HG02623 (cell line): Measurements from ENCODE around the gene DCK.
"Not testable (repeated sequence)": the region's sequence is repeated elsewhere in the genome, so short reads cannot be mapped to it uniquely, and the experiment has no call there.

ENCODE experiments used
- ATAC-seq: cut with Tn5 transposase; IDR thresholded peaks from one replicate; pipeline ENCODE4 v1.9.1; 2021; ENCODE audit warnings: moderate library complexity; ENCODE audit not compliant: unreplicated experiment

DCK gene

GRCh38 chr4:71059573-71059972 is 66.1 kb downstream of the DCK start:
- not testable (repeated sequence) for ATAC-seq

- ATAC-seq, result no peak
These were observed 69.0 kb downstream of the DCK start for GRCh38 chr4:71062436-71062835.

- no peak for ATAC-seq
These were observed 70.3 kb downstream of the DCK start for GRCh38 chr4:71063711-71064110.

DNA sequence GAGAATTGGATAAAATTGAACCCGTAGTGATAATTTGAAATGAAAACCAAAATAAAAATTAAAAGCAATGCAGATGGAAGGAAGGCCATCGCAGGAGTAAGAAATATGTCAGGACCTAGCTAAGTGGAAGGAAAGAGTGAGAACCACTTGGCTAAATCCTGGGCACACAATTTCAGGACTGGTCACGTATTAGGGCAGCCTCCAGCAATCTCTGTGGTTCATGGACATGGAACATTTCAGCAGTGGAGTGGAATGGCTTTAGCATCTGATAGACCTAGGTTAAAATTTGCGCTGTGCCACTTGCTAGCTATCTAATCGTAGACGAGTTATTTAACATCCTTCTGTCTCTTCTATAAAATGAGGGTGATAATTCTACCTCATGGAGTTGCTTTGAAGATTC is 71.1 kb downstream of the DCK start:
- ATAC-seq, result no peak

DNA sequence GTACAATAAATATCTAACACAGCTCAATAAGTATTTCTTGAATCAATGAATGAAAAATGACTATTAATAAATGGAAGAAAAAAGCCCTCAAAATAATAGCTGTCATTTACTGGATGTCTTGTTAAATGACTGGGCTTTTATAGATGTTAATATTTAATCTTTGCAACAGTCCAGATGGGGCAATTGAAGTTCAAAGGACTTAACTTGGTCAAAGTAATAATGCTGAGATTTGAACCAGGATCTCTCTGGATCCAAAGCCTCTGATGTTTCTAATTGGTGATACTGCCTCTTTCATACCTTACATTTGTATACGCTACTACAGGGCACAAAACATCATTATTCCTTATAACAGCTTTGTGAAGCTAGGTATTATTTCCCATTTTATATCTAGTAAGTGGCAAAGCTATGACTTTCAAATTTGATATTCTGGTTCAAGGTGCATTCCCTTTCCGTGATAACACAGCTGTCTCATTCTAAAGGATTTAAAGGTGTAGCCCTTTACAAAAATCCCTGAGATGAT is 72.6 kb downstream of the DCK start:
- no peak for ATAC-seq

DNA sequence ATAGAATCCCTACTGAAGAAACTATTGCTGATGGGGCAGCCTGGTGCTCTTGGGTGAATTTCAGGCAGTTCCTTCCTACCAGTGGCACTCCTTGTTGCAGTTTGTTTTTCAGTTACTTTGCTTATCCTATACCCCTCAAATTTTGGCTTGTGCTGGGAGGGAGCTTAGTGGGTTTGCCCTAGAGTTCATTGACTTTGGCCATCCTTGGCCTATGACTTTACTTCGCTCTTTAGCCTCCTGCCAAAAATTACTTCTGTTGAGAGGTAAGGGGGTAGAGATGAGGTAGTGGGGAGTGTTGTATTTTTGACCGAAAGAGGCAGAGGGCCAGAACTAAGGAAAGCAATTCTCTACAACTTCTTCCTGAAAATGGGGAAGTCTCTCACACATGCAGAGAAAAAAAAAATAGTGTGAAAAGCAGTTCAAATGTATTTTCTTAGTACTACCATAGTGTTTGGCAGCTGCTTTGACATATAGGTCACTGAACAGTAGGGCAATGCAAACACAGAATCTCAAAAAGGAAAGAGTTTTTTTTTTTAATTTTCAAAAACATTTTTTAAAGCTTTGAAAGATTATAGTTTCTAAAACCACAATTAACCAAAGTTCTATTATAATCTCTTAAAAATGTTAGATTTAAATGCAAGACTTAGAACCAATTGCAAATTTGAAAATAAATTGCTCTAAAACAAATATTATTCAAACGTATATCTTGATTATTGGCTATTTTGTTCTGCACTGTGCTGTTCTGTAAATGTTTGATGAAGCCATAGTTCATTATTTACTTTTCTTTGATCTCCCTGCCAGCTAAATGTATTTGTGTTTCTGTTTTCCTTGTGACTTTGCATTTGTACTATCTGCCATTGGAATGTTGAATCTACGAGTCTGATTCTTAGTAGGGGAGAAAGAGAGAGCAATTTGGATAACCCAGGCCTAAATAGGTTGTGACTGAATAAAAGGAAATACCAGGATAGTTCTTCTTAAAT is 73.6 kb downstream of the DCK start:
- ATAC-seq, result no peak

DNA sequence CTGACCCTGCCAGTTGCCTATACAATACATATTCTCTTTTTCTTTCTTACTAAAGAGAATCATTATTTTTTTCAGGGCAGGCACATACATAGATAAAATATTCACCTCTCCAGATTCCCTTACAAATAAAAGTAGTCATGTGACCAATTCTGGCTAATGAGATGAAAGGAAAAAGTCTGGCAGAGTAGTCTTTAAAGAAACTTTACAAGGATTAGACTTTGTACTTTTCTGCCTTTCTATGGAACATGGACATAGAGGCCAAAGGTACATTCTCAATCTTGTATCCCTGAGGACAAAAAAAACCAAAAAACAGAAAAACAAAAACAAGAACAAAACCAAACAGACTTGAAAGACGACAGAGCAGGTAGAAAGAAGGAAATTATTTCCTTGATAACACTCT is 75.6 kb downstream of the DCK start:
- ATAC-seq, result no peak

DNA sequence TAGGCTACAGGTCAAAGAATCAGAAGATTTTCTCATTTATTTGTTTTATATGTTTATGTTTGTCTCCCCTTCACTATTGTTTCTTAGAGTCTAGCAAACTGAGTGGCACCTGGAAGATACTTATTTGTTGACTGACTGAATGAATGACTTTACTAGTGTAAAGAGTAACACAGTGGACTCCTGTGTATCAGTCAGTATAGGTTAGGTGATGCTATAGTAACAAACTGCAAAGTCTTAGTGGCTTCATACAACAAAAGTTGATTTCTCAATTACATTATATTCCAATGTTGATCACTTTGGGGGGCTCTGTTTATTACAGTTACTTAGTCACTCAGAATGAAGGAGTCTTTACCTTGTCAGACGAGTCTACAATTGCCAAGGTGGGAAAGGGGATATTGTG is 76.6 kb downstream of the DCK start:
- ATAC-seq, result no peak

GRCh38 chr4:71074452-71075299 is 81.2 kb downstream of the DCK start:
- ATAC-seq, result no peak
